Globus pallidus (tissue), 1 donor: ENCODE data around the gene CELF1.
A peak's percentile ranks its signal among the peaks of the same experiment; 100 is the strongest.

Experiments used
- DNase-seq: peaks from one replicate; pipeline ENCODE4 v3.0.0-alpha.2; 2015; ENCODE audit warnings: low spot score

Gene CELF1

DNA sequence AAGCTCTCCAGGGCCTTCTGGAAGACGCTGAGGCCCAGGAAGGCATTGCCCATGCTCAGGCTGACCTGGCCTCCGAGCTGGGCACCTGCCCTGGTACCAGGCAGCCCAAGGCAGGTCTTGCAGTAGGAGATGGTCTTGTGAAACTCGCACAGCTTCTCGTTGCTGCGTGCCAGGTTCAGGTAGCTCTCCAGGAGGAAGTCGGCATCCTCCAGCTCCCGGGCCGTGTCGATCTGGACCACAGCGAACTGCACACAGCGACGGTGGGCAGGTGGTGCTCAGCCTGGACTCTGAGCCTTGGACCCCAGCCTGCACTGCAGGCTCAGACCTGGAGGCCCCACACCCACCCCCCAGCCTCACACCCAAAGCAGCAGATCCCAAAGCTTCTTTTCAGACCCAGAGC lies 105.0 kb downstream of the CELF1 start:
- no peak for DNase-seq

DNA sequence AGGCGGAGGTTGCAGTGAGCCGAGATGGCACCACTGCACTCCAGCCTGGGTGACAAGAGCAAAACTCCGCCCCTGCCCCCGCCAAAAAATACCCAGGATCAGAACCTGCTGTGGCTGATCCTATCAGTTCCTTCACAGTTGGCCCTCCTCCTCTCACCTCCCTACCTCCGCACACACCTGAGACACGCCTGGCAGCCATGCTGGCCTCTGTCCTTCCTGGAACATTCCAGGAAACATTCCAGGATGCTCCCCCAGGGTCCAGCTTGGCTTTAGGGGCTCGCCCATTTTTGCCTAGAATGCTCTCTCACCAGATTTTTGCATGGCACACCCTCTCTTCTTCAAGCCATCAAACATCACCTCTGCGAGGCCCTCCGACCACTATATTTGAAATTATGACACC lies 106.1 kb downstream of the CELF1 start:
- DNase-seq, result no peak

DNA sequence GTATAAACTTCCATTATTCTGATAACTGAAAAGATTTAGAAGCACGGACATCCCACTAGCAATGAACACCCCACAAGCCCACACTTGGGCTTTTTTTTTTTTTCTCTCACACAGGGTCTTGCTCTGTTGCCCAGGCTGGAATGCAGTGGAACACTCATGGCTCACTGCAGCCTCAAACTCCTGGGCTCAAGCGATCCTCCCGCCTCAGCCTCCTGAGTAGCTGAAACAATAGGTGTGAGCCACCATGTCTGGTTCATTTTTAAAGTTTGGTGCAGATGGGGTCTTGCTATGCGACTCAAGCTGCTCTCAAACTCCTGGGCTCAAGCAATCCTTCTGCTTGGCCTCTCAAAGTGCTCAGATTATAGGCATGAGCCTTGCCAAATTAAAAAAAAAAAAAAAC lies 107.1 kb downstream of the CELF1 start:
- DNase-seq, result no peak

DNA sequence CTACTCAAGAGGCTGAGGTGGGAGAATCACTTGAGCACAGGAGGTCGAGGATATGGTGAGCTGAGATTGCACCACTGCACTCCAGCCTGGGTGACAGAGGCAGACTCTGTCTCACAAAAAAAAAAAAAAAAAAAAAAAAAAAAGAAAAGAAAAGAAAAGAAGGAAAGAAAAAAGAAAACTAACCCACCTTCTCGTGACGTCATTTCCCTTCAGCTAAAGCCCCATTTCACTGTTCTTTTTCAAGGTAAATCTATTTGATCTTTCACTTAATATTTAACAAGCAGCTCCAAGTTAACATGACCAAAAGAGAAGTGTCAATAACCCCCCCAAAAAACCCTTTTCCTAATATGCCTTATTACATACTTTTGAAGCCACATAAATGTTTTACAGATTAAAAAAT lies 109.1 kb downstream of the CELF1 start:
- no peak for DNase-seq

DNA sequence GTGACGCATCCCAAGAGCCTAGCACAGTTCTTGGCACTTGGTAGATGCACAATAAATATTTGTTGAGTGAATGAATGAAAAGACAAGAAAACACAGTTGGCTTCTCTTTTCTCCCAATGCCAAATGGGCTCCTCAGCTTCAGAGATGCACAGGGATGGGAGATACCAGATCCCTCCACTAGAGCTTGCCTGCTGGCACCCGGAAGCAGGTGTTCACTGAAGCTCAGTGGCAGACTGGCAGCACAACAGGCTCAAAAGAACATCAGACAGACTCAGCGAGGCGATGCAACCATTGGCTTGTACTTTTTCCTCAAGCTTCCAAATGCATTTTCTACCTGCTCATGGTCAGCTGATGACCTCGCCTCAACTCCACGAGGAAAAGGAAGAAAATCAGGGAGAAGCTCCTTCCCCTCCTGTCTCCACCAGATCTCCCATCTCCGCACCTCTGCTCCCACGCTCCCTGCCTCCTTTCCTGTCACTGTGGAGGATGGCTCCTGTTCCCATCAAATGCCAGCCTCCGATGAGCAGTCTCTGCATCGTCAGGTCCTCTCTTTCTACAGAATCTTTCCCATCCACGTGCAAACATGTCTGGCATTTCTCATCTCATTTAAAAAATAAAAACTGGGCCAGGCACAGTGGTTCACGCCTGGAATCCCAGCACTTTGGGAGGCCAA lies 109.8 kb downstream of the CELF1 start:
- no peak for DNase-seq

DNA sequence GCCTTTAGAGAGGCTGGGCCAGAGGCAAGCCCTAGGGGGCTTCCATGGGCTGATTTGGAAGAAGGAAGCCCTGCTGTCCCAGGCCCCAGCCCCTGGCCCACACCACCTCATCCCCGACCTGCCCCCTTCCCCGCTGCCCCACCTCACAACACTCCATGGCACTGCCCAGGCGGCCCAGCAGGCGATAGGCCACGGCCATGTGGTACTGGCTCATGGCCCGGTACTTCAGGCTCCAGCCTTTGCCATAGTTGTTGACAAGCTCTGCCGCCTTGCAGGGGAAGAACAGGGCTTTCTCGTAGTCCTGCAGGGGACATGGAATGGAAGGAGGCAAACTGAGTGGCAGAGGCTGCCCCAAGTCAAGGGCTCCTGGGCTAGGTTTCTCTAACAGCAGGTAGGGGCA lies 110.4 kb downstream of the CELF1 start:
- DNase-seq, result peak; percentile 56

DNA sequence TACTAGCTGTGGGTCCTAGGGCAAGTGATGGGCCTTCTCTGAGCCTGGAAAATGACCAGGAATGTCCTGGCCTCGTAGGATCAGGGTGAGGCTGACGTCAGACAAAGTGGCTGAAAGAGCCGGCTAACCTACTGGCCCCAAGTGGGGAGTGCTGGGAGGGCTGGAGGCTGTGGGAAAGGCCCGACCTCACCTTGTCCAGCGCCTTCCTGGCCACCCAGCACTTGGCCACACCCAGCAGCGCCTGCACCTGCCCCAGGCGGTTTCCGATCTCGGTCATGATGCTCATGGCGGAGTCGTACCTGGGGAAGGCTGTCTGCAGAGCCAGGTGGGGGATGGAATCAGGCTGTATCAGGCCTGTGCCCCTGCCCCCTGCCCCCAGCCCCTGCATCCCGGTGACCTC lies 111.5 kb downstream of the CELF1 start:
- DNase-seq, result no peak

DNA sequence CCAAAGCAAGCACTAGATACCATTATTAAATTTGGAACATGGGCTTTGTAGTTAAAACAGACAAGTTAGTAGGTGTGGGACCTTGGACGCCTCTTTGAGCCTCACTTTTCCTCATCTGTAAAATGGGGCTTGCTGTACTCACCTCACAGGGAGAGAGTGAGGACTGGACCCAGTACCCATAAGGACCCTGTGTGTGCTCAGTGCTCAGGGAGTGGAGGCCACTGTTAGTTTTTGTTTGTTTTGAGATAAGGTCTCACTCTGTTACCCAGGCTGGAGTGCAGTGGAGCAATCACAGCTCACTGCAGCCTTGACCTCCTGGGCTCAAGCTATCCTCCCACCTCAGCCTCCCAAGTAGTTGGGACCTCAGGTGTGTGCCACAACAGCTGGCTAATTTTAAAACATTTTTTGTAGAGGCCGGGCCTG lies 112.9 kb downstream of the CELF1 start:
- no peak for DNase-seq

DNA sequence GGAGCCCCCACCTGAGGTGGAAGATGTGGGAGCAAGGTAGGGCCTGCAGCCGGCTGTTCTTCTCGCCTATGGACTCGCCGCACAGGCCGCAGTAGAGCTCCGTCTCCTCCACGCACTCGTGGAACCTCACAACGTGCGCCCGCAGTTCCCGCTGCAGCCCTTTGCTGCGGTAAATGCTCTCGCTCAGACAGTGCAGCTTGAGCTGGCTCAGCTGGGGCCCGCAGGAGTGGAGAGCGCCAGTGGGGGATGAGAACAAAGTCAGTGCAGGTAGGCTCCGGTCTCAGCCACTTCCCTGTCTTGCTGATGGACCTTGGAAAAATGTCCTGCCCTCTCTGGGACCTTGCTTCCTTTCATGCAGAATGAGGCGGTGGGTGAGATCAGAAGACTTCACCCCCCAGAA lies 114.2 kb downstream of the CELF1 start:
- no peak for DNase-seq

DNA sequence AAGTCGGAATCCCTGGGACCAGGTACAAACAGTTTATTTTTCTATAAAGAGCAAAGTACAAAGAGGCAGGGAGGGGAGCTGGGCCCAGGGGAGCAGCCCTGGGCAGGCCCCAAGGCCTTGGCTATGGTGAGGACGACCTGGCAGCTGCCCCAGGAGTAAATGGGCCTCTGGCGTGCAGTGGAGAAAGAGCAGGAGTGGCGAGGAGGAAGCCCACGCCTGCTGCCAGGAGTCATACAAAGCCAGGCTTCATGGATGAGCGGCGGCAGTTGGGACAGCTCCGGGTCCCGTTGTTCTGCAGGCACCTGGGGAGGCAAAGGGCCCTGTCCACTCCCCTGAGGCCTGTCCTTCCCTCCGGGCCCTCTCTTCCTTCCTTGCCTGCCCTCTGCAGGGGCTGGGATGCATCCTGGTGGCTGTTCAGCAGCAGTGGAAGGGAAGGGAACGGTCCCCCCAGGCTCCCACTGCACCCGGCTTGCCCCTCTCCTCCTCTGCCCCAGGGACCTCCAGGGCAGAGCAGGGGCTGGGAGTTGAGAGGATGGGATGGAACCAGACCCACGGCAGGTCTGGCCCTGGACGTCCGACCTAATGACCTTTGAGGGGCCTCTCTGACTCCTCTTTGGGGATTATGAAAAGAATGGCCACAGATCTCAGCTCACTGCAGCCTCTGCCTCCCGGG lies 115.0 kb downstream of the CELF1 start:
- peak; percentile 28 for DNase-seq

DNA sequence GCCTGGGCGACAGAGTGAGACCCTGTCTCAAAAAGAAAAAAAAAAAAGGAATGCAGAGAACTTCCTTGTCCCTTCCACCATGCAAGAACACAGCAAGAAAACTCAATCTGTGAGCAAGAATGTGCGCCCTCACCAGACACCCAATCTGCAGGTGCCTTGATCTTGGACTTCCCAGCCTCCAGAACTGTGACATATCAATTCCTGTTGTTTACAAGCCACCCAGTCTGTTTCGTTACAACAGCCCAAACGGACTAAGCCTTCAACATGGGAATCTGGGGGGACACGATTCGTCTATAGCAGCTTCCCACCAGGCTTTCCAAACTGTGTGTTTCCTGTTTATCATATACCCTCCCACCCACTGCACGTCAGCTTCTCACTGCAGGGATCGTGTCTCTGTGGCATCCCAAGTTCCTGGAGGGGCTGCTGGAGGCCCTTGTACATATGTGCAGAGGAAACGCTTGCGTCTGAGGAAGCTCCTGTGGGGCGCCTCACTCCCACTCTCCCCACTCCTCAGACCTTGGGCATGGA lies 115.7 kb downstream of the CELF1 start:
- DNase-seq, result no peak

DNA sequence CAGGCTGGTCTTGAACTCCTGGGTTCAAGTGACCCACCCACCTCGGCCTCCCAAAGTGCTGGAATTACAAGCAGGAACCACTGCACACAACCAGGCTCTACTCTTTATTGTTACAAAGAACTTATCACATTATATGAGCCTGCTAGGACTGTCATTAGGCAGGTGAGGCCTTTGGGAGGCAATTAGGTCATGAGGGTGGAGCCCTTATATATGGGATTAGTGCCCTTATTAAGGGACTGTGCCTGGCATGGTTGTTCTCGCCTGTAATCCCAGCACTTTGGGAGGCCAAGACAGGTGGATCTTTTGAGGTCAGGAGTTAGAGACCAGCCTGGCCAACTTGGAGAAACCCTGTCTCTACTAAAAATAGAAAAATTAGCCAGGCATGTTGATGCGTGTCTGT lies 116.2 kb downstream of the CELF1 start:
- DNase-seq, result no peak

DNA sequence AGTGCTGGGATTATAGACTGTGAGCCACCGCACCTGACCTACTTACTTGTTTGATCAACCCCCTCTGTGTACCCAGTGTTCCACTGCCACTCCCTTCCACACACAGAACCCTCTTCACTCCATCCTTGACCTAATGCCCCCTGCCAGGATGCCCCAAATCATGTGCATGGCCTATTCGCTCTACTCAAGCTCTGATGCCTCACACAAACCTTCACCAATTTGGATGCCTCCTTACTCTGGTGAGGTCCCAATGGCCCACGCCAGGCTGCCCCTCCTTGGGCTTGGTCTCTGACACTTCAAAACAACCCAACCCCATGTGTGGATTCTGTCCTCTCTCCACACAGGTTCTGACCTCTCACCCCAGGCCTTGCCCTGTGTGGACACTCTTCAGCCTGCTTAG lies 117.2 kb downstream of the CELF1 start:
- no peak for DNase-seq

DNA sequence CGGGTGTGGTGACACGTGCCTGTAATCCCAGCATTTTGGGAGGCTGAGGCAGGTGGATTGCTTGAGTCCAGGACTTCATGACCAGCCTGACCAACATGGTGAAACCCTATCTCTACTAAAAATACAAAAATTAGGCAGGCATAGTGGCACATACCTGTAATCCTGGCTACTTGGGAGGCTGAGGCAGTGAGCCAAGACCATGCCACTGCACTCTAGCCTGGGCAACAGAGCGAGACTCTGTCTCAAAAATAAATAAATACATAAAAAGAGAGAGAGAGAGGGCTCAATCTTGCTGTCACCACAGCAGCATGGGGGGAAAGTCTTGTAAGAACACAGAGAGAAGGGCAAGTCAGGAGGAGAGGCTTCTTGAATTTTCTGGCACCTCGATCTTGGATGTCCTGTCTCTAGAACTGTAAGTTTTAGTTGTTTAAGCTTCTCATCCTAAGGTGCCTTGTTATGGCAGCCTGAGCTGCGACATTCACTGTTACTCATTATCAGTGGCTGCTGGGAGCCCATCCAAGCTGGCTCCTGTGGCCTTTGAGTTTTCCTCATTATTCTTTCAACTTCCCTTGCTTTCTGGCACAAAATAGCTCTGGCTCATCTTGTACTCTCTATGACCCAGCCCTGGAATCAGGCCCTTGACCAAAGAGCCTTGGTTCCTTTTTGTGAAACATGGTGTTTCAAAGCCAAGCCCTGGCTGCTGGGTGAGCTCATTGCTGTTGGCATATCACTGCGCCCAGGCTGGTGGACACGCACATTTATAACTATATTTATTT lies 118.7 kb downstream of the CELF1 start:
- peak; percentile 28 for DNase-seq

DNA sequence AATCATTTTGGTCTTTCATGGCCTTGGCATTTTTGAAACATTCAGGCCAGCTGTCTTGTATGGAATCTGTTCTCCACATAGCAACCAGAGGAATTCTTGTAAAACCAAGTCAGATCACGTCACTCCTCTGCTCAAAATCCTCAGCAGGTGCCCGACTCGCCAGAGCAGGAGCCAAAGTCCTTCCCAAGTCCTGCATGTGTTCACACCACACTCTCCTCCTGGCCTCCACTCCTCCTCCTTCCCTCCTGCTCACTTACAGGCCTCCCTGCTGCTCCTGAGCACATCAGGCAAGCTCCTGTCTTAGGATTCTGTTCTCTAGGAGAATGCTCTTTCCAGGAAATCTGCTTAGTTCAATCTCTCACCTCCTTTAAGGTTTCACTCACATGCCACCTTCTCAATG lies 119.8 kb downstream of the CELF1 start:
- DNase-seq, result no peak

DNA sequence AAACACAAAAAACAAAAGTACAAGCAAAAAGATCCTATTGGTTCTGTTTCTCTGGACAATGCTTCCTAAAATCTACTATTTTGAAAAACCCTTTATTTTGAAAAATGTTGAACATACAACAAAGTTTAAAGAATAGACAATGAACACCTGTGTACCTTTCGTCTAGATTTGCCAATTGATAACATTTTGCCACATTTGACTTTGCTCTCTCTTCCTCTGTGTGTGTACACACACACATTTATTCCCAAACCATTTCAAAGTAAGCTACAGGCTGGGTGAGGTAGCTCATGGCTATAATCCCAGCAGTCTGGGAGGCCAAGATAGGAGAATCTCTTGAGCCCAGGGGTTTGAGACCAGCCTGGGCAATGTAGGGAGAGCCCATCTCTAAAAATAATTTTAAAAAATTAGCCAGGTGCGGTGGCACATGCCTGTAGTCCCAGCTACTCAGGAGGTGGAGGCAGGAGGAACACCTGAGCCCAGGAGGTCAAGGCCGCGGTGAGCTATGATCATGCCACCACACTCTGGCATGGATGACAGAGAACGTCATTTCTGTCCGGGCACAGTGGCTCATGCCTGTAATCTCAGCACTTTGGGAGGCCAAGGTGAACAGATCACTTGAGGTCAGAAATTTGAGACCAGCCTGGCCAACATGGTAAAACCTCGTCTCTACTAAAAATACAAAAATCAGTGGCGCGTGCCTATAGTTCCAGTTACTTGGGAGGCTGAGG lies 121.4 kb downstream of the CELF1 start:
- no peak for DNase-seq

DNA sequence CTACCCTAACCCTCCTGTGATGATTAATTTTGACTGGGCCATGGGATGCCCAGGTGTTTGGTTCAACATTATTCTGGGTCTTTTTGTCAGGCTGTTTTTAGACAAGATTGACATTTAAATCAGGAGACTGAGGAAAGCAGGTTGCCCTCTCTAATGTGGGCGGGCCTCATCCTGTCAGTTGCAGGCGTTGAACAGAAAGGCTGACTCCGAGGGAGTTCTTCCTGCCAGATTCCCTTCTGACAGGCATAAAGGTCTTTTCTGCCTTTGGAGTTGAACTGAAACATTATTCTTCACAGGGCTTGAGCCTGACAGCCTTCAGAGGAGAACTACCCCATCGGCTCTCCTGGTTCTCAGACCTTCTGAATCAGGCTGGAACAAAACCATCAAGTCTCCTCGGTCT lies 122.4 kb downstream of the CELF1 start:
- DNase-seq, result no peak

DNA sequence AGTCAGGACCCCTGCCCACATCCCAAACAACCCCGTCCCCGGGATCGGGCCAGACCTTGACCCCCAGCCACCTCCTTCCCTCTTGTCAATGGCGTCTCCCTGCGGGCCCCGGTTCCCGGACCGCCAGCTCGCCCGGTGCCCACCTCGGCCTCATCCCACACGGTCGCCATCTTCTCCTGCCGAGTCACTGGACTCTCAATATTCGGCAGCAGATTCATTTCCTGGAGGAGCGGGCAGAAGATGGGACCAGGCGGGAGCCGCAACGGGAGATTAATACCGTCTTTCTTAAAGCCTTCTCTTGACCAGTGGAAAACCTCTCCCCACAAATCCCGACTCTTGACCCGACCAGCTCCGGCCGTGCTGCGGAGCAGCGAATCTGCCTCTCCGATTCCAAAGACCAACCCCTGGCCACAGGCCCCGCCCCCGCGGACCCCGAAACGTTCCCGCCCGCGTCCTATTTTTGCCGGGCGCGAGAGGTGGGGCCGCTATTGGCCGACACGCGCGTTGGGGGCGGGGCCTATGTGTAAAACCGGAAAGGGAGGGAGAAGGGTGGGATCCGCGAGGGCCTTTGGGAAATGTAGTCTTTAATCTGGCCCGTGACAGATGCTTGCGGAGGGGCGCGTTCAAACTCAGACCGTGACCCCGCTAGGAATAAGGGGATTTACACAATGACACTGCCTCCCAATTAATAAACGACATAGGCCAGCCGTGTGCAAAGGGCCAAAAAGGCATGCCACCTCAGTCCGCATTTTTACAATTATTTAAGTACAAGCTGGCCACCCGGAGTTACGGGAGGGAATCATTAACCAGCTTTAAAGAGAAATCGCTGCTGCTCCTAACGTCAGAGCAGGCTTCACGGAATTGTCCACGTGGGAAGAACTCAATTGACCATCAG lies 126.6 kb downstream of the CELF1 start, which contains the start of gene PSMC3:
PSMC3 (minus strand) TSS at position 378 of the 895 bp plus-strand sequence; CDS start at position 218, 160 bp downstream.
- DNase-seq, result peak; percentile 98

DNA sequence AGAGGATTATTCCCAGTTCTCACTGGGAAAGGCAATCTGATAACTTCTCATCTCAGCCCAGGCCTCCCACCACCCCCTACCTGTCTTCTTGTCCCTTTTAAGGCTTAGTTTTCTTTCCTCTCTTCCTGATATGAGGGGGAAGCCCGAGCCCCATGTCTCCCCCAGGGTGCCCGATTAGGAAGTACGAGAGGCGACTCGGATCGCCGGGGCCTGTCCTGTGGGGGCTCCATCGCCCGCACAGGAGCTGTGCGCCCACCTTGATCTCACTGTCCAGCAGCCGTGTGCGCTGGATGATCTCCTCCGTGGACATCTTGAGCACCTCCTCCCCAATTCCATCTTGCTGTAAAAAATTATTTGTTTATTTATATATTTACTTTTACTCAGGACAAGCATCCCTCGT lies 127.3 kb downstream of the CELF1 start:
- DNase-seq, result no peak

DNA sequence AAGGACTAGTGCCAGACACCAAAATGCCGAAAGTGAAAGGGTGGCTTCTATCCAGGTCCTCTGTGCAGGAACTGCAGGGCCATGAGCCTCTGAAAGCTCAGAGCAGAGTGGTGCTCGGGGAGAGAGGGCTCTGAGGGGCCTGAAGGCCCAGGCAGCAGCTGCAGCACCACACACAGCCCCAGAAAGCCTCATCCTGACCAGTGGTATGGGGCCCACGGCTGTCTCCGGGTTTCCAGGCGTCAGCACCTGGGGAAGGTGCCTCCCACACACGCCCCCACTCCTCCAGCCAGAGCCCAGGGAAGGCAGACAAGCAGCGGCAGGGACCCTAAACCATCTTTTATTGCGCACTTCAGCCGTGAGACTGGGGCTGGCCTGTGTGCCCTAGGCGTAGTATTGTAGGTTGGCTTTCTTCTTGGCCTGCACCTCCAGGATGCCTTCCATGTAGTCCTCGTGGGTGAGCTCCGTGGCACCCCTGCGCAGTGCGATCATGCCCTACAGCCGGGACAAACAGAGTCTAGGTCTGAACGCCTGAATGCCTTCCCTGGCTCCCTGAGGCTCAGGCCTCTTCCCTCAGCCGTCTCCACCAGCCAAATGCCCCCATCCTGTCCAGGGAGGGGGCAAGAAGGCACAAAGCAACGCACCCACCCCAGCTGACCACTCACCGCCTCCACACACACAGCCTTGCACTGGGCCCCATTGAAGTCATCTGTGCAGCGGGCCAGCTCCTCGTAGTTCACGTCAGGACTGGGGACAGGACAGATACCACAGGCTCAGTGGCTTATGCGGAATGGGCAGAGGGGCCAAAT lies 134.3 kb downstream of the CELF1 start:
- DNase-seq, result no peak
